Karpas-422 (cell line): ENCODE data around the gene PGA4. TPM values are rescaled to one million over a fixed set of nuclear protein-coding genes. Genes with fewer than 3 reads are reported as not detected.

Experiments used
- DNase-seq: peaks from one replicate; pipeline ENCODE4 v3.0.0-alpha.2; 2015
- H2AFZ ChIP-seq: fragments of 200-600 bp; sonication (generic); 2 replicates; pipeline ENCODE4 v1.6.1; 2014; ENCODE audit warnings: antibody characterized with exemption, low read length, mixed read lengths
- H3K27ac ChIP-seq: fragments of 200-600 bp; sonication (generic); 2 replicates; pipeline ENCODE4 v1.5.1; 2014; ENCODE audit warnings: mild to moderate bottlenecking, low read length, moderate library complexity
- H3K27me3 ChIP-seq: fragments of 200-600 bp; sonication (generic); 2 replicates; pipeline ENCODE4 v1.6.1; 2014; ENCODE audit warnings: low read length, mixed read lengths
- H3K36me3 ChIP-seq: fragments of 200-600 bp; sonication (generic); 2 replicates; pipeline ENCODE4 v1.6.1; 2014; ENCODE audit warnings: low read length, mixed read lengths; ENCODE audit not compliant: insufficient read depth
- H3K4me1 ChIP-seq: fragments of 200-600 bp; sonication (generic); 2 replicates; pipeline ENCODE4 v1.6.1; 2014; ENCODE audit warnings: mild to moderate bottlenecking, low read length, mixed read lengths
- H3K4me2 ChIP-seq: fragments of 200-600 bp; sonication (generic); 2 replicates; pipeline ENCODE4 v1.6.1; 2014; ENCODE audit warnings: low read length, low read depth, mild to moderate bottlenecking; ENCODE audit not compliant: poor library complexity, severe bottlenecking
- H3K4me3 ChIP-seq: fragments of 200-600 bp; sonication (generic); 2 replicates; pipeline ENCODE4 v1.5.1; 2014; ENCODE audit warnings: mild to moderate bottlenecking, antibody characterized with exemption, low read length, mixed read lengths
- H3K79me2 ChIP-seq: fragments of 200-600 bp; sonication (generic); 2 replicates; pipeline ENCODE4 v1.6.1; 2014; ENCODE audit warnings: mild to moderate bottlenecking, low read length, mixed read lengths
- H3K9ac ChIP-seq: fragments of 200-600 bp; sonication (generic); 2 replicates; pipeline ENCODE4 v1.6.0; 2014; ENCODE audit warnings: low read length
- H3K9me2 ChIP-seq: fragments of 200-600 bp; sonication (generic), shearing (Covaris generic); replicated peaks from 2 replicates; pipeline ENCODE4 v1.6.0; 2014; ENCODE audit warnings: mild to moderate bottlenecking, low read length, moderate library complexity; ENCODE audit not compliant: insufficient read depth
- H3K9me3 ChIP-seq: fragments of 300-700, 200-600 bp; sonication (generic); 2 replicates; pipeline ENCODE4 v1.6.1; 2014; ENCODE audit warnings: low read length, mixed read lengths
- H4K20me1 ChIP-seq: fragments of 200-600 bp; sonication (generic); 2 replicates; pipeline ENCODE4 v1.6.1; 2014; ENCODE audit warnings: mild to moderate bottlenecking, antibody characterized with exemption, low read length, low read depth; ENCODE audit not compliant: insufficient read depth
- total RNA-seq: library from RNA; depleted of rRNA; stranded (reverse); fragments of >200 nt; shearing (Covaris generic); gene quantifications from 2 replicates; pipeline ENCODE4 v1.2.3, GENCODE V29; 2014; ENCODE audit warnings: low replicate concordance

The PGA4 gene
- total RNA-seq, 1 experiment from 2014 or later = not detected

DNA sequence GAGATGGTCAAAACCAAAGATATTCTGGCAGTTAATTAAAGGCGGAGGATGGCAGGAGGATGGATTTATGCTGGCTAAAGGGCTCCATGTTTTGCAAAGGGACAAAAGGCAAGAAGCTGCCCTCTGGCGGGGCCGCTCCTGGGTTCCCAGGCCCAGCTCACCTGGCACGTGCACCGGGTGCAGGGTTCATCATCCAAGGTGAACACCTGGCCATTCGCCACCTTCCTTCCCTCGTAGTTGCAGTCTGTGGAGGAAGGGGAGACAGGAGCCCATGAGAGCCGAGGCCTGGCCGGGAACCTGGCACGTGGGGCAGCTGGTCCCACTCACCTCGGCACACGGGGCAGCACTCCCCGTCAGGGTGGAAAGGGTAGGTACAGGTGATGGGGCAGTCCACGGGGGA is 42.6 kb downstream of the PGA4 start:
- no peak overlapping the region for H3K4me2 ChIP-seq
- no peak for DNase-seq
- no peaks in the 10 kb centered on the region for H3K9me2 ChIP-seq
- no peak overlapping the region for H3K27ac ChIP-seq
- no peaks in the 10 kb centered on the region for H3K9me3 ChIP-seq
- no peaks in the 10 kb centered on the region for H3K79me2 ChIP-seq
- no peak overlapping the region for H3K4me3 ChIP-seq
- H3K36me3 ChIP-seq = no peaks in the 10 kb centered on the region
- H3K27me3 ChIP-seq = no peaks in the 10 kb centered on the region
- H3K4me1 ChIP-seq = peaks cover 6% of the 10 kb centered on the region
- H2AFZ ChIP-seq = no peak overlapping the region
- H4K20me1 ChIP-seq = no peaks in the 10 kb centered on the region
- no peak overlapping the region for H3K9ac ChIP-seq

GRCh38 chr11:61265357-61265756 is 43.2 kb downstream of the PGA4 start:
- no peaks in the 10 kb centered on the region for H4K20me1 ChIP-seq
- no peak for DNase-seq
- no peaks in the 10 kb centered on the region for H3K9me3 ChIP-seq
- no peak overlapping the region for H3K27ac ChIP-seq
- H3K9ac ChIP-seq = no peak overlapping the region
- H2AFZ ChIP-seq = no peak overlapping the region
- H3K79me2 ChIP-seq = no peaks in the 10 kb centered on the region
- no peak overlapping the region for H3K4me3 ChIP-seq
- no peak overlapping the region for H3K4me2 ChIP-seq
- H3K27me3 ChIP-seq = no peaks in the 10 kb centered on the region
- H3K4me1 ChIP-seq = peaks cover 6% of the 10 kb centered on the region
- H3K9me2 ChIP-seq = no peaks in the 10 kb centered on the region
- no peaks in the 10 kb centered on the region for H3K36me3 ChIP-seq

- Histone ChIP-seq H3K4me3 (no peak overlapping the region), H3K9ac (no peak overlapping the region), H3K9me3 (no peaks in the 10 kb centered on the region), H4K20me1 (no peaks in the 10 kb centered on the region), H3K9me2 (no peaks in the 10 kb centered on the region), H3K36me3 (no peaks in the 10 kb centered on the region), H3K4me1 (peaks cover 6% of the 10 kb centered on the region), H3K4me2 (no peak overlapping the region), H3K27me3 (no peaks in the 10 kb centered on the region), H3K79me2 (no peaks in the 10 kb centered on the region), H2AFZ (no peak overlapping the region), H3K27ac (no peak overlapping the region)
- DNase-seq = no peak
Measured at GRCh38 chr11:61266602-61267001, 44.5 kb downstream of the PGA4 start.

DNA sequence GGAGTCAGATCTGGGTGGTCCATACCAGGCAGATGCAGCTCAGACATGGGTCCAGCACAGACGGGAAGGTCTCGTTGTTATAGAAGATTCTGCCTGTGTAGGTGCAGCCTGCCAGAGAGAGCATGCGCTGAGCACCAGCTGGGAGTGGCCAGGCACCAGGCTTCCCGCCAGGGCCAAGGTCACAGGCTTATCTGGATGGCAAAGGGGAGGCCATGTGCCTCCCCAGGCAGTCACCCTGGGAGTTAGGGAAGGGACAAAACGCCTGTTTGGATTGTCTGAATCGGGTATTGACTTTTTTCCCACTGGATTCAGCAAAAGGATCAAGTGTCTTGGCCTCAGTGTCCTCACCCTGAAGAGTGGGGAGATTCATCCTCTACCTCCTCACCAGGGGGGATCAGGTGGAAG is 45.3 kb downstream of the PGA4 start:
- H3K27me3 ChIP-seq = no peaks in the 10 kb centered on the region
- no peaks in the 10 kb centered on the region for H3K79me2 ChIP-seq
- H4K20me1 ChIP-seq = no peaks in the 10 kb centered on the region
- H3K27ac ChIP-seq = no peak overlapping the region
- H3K9me3 ChIP-seq = no peaks in the 10 kb centered on the region
- H3K36me3 ChIP-seq = no peaks in the 10 kb centered on the region
- no peak overlapping the region for H3K4me3 ChIP-seq
- no peaks in the 10 kb centered on the region for H3K9me2 ChIP-seq
- peak overlapping the region; percentile 43; the same call in 1 of the 2 replicates for H3K9ac ChIP-seq
- peak overlapping the region; percentile 73 for H2AFZ ChIP-seq
- peak overlapping the region; percentile 32 for H3K4me2 ChIP-seq
- DNase-seq = peak; percentile 56
- peaks cover 6% of the 10 kb centered on the region for H3K4me1 ChIP-seq

DNA sequence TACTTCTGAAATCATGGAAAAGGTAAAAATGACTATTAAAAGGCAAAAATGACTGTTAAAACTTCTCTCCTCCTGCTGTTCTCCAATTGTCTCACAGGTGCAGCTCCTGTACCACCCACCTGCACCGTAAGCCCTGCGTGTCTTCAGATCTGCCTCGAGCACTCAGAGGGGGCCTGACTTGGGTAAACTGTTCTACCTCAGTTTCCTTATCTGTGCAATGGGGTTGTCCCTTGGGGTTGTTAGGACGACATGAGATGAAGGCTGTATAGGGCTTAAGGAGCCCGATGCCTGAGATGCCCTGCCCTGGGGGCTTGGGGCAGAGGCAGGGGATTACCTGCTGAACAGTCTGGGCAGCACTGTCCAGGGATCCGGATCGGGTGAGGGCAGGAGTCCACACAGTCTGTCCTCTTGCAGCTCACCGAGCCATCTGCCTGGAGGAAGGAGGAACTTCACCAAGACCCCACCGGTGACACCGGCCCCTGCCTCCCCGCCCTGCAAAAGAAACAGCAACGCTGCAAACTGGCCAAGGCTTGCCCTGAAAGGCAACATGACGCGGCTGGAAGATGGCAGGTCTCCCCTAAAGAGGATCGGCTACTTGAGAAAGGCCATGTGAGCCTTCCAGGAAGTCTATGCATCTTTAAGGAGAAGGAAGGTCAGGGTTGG is 46.6 kb downstream of the PGA4 start:
- Histone ChIP-seq H3K36me3 (no peaks in the 10 kb centered on the region), H3K27me3 (no peaks in the 10 kb centered on the region), H3K27ac (no peak overlapping the region), H4K20me1 (no peaks in the 10 kb centered on the region), H3K4me2 (no peak overlapping the region), H3K4me1 (peaks cover 6% of the 10 kb centered on the region), H3K9ac (no peak overlapping the region), H3K79me2 (no peaks in the 10 kb centered on the region), H2AFZ (no peak overlapping the region), H3K4me3 (no peak overlapping the region), H3K9me3 (no peaks in the 10 kb centered on the region), H3K9me2 (no peaks in the 10 kb centered on the region)
- DNase-seq = no peak

- Histone ChIP-seq H3K9me3 (no peaks in the 10 kb centered on the region), H3K4me3 (no peak overlapping the region), H3K4me2 (no peak overlapping the region), H3K27ac (no peak overlapping the region), H2AFZ (no peak overlapping the region), H3K36me3 (no peaks in the 10 kb centered on the region), H3K4me1 (peaks cover 6% of the 10 kb centered on the region), H3K27me3 (no peaks in the 10 kb centered on the region), H3K9me2 (no peaks in the 10 kb centered on the region), H3K79me2 (no peaks in the 10 kb centered on the region), H3K9ac (no peak overlapping the region), H4K20me1 (0 out of 2 replicates have a peak, but pooled peaks cover 1% of the 10 kb centered on the region)
- DNase-seq = no peak
Measured at GRCh38 chr11:61270354-61271076, 48.4 kb downstream of the PGA4 start.

DNA sequence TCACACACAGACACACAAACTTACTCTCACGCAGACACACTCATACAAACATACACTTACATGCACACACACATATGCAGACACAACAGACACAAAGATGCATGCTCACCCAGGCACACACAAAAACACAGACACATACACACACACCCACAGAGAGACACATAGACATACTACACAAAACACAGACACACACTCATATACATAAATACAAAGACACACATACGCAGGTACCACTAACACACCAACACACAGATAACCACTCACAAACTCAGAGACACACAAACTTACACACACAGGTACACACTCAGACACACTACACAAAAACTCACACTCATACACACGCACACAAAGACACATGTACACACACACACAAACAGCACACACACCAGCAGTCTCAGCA is 50.6 kb downstream of the PGA4 start:
- Histone ChIP-seq H3K4me2 (no peak overlapping the region), H3K9ac (no peak overlapping the region), H3K27ac (no peak overlapping the region), H2AFZ (no peak overlapping the region), H3K79me2 (no peaks in the 10 kb centered on the region), H3K9me2 (no peaks in the 10 kb centered on the region), H3K9me3 (no peaks in the 10 kb centered on the region), H3K36me3 (no peaks in the 10 kb centered on the region), H3K27me3 (no peaks in the 10 kb centered on the region), H3K4me3 (no peak overlapping the region), H4K20me1 (0 out of 2 replicates have a peak, but pooled peaks cover 4% of the 10 kb centered on the region), H3K4me1 (no peaks in the 10 kb centered on the region)
- no peak for DNase-seq

DNA sequence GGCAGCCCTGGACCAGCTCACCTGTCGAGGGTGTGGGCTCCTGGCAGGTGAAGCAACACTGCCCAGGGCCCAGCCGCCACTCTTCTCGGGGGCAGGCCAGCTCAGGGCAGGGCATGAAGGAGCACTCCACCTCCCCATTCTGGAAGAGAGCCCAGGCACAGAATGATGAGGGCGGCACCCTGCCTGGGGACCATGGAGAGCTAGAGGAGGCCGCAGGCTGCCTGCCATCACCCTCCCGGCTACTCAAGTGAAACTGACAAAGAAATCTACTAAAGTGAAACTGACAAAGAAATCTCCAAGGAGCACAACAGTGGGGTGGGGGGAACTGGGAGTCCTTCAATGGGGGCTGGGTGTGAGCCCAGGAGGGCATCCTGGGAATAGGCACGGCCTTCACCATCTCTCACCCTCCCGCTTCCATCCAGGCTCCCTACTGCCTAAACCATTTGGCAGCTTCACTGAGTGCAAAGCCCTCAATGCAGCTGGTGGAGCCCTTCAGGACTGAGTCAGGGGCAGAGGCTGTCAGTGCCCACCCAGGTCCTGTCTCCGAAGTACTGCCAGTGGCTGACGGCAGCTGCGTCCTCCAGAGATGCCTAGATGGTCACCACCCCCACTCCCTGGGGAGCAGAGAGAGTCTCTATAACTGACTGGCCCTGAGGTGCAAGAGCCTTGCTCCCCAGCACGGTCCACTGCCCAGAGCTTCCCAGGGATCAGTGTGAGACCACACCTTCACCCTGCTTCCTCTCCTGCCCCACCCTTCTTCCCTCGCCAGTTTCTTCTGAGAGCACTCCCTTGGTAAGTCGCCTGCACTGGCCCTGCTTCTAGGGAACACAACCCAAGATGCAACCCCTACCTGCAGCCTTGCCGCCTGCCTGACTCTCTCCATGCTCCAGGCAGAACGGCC is 51.3 kb downstream of the PGA4 start:
- no peak overlapping the region for H3K4me2 ChIP-seq
- 0 out of 2 replicates have a peak, but pooled peaks cover 4% of the 10 kb centered on the region for H4K20me1 ChIP-seq
- H3K4me1 ChIP-seq = no peaks in the 10 kb centered on the region
- H2AFZ ChIP-seq = no peak overlapping the region
- no peak for DNase-seq
- no peaks in the 10 kb centered on the region for H3K36me3 ChIP-seq
- no peak overlapping the region for H3K9ac ChIP-seq
- H3K27ac ChIP-seq = no peak overlapping the region
- no peaks in the 10 kb centered on the region for H3K79me2 ChIP-seq
- no peak overlapping the region for H3K4me3 ChIP-seq
- no peaks in the 10 kb centered on the region for H3K9me3 ChIP-seq
- H3K9me2 ChIP-seq = no peaks in the 10 kb centered on the region
- H3K27me3 ChIP-seq = no peaks in the 10 kb centered on the region
